Astrocyte of the spinal cord (primary cell): ENCODE measurements around the gene TRPM3.

Source experiments
- DNase-seq: peaks from one replicate; pipeline ENCODE4 v3.0.0; 2011; ENCODE audit warnings: low read depth, low spot score
- H3K4me3 ChIP-seq: 2 replicates; pipeline ENCODE4 v1.5.1; 2011; ENCODE audit warnings: low read depth, mild to moderate bottlenecking, low read length, moderate library complexity
- CTCF ChIP-seq: IDR thresholded peaks from 2 replicates; pipeline ENCODE4 v1.5.1; 2012; ENCODE audit warnings: low read depth, mild to moderate bottlenecking, low read length, inconsistent platforms
- in situ Hi-C: cut with HindIII; loops from 2 replicates; pipeline ENCODE4 v1.10.0; 2017; ENCODE audit warnings: low sequenced_read_pairs

TRPM3 gene

GRCh38 chr9:70554881-70555280 lies 566.5 kb downstream of the TRPM3 start:
- TF ChIP-seq CTCF = no peak
- in situ Hi-C loops = no loop called here
- no peak overlapping the region for H3K4me3 ChIP-seq
- no peak for DNase-seq

DNA sequence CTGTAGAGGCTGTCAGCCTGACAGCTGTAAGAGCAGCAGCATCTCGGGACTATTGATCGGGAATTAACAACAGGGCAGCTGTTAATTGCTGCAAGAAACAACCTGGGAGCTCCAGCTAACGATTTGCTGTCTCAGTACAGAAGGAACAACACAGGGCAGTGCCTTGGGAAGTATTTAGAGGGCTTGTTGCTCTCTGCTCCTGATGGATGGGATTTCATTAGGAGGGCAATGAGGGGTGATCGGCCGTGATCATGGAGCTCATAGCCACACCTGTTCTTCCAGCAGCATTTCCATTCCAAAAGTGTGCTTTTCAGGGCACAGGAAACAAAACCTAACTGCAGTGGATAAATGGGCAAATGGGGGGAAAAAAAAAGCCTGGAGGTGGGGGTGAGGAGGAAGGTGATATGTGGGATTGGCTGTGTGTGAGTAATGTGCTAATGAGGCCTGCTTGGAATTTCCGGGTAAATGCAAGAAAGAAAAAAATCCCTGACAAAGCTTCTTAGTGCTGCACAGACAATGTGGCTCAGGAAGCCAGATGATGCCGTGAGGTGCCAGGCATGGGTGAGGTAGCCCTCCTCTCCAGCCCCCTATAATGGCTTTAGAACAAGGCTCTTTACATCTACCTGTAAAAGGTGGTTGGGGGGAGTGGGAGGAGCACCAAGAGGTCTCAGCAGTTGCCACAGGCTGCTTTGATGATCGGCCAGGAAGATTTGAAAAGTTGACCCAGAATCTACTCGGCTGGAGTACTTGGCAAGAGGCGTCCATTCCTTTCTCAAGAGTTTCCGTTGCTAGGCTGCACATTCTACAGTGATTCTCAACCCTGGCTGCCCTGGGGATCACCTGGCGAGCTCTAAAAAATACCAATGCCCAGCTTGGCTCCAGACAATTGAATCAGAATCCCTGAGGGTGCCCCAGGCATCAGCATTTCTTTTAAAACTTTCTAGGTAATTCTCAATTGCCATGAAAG lies 567.4 kb downstream of the TRPM3 start:
- in situ Hi-C loops = no loop called here
- TF ChIP-seq CTCF = no peak
- H3K4me3 ChIP-seq = no peak overlapping the region
- DNase-seq = peak; percentile 67

DNA sequence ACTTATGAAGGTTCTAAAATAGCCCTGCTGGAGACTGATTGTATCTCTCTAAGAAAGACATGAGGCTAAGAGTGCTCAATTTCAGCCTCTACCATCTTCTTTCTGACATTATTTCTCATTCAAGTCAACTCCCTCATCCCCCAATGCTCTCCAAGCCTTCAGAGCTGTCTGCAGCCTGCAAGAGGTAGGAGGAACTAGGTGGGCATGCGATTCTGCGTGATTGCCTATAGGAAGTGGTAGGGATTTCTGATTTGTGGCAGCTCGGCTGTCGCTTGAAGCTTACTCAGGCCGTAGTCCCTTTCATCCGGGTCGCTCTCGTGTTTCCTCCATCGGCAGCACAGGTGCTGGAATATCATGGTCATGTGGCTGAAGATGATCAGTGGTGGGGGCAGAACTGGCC lies 568.9 kb downstream of the TRPM3 start:
- in situ Hi-C loops = no loop called here
- TF ChIP-seq CTCF = no peak

GRCh38 chr9:70551801-70552200 lies 569.6 kb downstream of the TRPM3 start:
- in situ Hi-C loops = no loop called here
- TF ChIP-seq CTCF = no peak

More for the DNA sequence above, 568.9 kb downstream of the TRPM3 start:
- no peak overlapping the region for H3K4me3 ChIP-seq
- DNase-seq = no peak

DNA sequence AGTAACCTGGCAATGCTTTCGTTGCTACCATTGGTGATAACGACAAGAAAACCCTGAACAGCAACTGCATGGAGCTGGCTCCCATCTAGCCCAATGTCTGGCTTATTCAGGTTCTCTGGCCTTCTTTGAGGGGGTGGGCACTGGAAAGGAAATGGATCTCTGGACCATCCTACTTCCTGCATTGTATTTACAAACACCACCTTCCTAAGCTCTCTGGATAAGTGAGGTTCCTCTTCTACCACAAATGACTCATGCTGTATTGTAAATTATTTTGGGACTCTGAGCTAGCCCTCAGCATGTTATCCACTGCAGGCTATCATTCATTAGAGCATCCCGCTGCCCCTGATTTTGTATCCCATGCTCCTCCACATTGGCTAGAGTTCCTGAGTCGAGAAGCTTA lies 570.0 kb downstream of the TRPM3 start:
- no peak for TF ChIP-seq CTCF
- no peak for DNase-seq
- H3K4me3 ChIP-seq = no peak overlapping the region
- in situ Hi-C loops = no loop called here

More at GRCh38 chr9:70551801-70552200, 569.6 kb downstream of the TRPM3 start:
- H3K4me3 ChIP-seq = no peak overlapping the region
- no peak for DNase-seq

GRCh38 chr9:70549926-70550325 lies 571.5 kb downstream of the TRPM3 start:
- DNase-seq = no peak
- in situ Hi-C loops = no loop called here
- H3K4me3 ChIP-seq = no peak overlapping the region
- TF ChIP-seq CTCF = no peak
